ENCODE measurements around the gene S1PR1. TPM values are rescaled to one million over a fixed set of nuclear protein-coding genes. Genes with fewer than 3 reads are reported as not detected.

The S1PR1 gene
- total RNA-seq, 1 experiment from 2014 or later: 0.24 TPM

GRCh38 chr1:101280049-101280592 is 43.3 kb downstream of the S1PR1 start:
- Mint-ChIP-seq H3K27ac (no peak overlapping the region), H3K36me3 (ENCODE audit: insufficient read depth in 1 of 3, low read depth in 3 of 3) (no peaks in the 10 kb centered on the region), H3K27me3 (ENCODE audit: low read depth) (no peaks in the 10 kb centered on the region; the same call in 1 of the 2 replicates), H3K9me3 (no peaks in the 10 kb centered on the region), H3K4me3 (no peak overlapping the region), H3K4me1 (no peaks in the 10 kb centered on the region)
- no peak overlapping the region for H2BK120ac ChIP-seq (ENCODE audit: low read depth, low read length, poor library complexity, severe bottlenecking)
- TF ChIP-seq, protein P1, sequence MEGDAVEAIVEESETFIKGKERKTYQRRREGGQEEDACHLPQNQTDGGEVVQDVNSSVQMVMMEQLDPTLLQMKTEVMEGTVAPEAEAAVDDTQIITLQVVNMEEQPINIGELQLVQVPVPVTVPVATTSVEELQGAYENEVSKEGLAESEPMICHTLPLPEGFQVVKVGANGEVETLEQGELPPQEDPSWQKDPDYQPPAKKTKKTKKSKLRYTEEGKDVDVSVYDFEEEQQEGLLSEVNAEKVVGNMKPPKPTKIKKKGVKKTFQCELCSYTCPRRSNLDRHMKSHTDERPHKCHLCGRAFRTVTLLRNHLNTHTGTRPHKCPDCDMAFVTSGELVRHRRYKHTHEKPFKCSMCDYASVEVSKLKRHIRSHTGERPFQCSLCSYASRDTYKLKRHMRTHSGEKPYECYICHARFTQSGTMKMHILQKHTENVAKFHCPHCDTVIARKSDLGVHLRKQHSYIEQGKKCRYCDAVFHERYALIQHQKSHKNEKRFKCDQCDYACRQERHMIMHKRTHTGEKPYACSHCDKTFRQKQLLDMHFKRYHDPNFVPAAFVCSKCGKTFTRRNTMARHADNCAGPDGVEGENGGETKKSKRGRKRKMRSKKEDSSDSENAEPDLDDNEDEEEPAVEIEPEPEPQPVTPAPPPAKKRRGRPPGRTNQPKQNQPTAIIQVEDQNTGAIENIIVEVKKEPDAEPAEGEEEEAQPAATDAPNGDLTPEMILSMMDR (conservative IDR thresholded peaks at IDR 0.05): no peak
- no peak overlapping the region for H2AK5ac ChIP-seq (ENCODE audit: insufficient read length, low read length)
- no peak overlapping the region for H3K56ac ChIP-seq (ENCODE audit: insufficient read length, low read depth, low read length)
- peaks cover 3% of the 10 kb centered on the region; the same call in 1 of the 2 replicates for H3K4me1 ChIP-seq (ENCODE audit: insufficient read depth, low read length)
- no peak overlapping the region for H2AFZ ChIP-seq (ENCODE audit: low read length)
- no peak overlapping the region for H4K91ac ChIP-seq (ENCODE audit: insufficient read length, low read depth, low read length)
- H2BK12ac ChIP-seq (ENCODE audit: insufficient read length, low read depth, low read length): no peak overlapping the region
- no peak overlapping the region for H3K4me2 ChIP-seq (ENCODE audit: insufficient read depth, insufficient read length, low read length)
- no peaks in the 10 kb centered on the region for H3K27me3 ChIP-seq (ENCODE audit: insufficient read depth, low read length)
- H3K4ac ChIP-seq (ENCODE audit: low read depth, low read length): no peak overlapping the region
- no peak overlapping the region for H4K5ac ChIP-seq (ENCODE audit: insufficient read length, low read depth, low read length)
- H3K9me3 ChIP-seq (ENCODE audit: control insufficient read depth, low read depth, low read length): no peaks in the 10 kb centered on the region
- H3K23me2 ChIP-seq (ENCODE audit: insufficient read length, low read depth, low read length, poor library complexity, severe bottlenecking): no peaks in the 10 kb centered on the region
- H3K23ac ChIP-seq (ENCODE audit: insufficient read length, low read depth, low read length): no peak overlapping the region
- H3T11ph ChIP-seq (ENCODE audit: low read length): no peak overlapping the region
- no peak overlapping the region for H3K14ac ChIP-seq (ENCODE audit: insufficient read depth, low read length)
- H2BK15ac ChIP-seq (ENCODE audit: low read depth, low read length): no peak overlapping the region
- H3K9ac ChIP-seq (ENCODE audit: extremely low read depth, insufficient read length, low read length): no peak overlapping the region
- no CpG with 5 or more reads among the region's 1 CpG for WGBS (ENCODE audit: extremely low coverage, insufficient read length, low lambda C conversion rate)
- no peaks in the 10 kb centered on the region for H3K79me2 ChIP-seq (ENCODE audit: insufficient read depth, low read length)
- H3K79me1 ChIP-seq (ENCODE audit: insufficient read depth, low read depth, low read length, poor library complexity, severe bottlenecking): no peaks in the 10 kb centered on the region
- no peak for DNase-seq
- H3K27ac ChIP-seq (ENCODE audit: insufficient read length, low read depth, low read length): no peak overlapping the region
- H3K18ac ChIP-seq (ENCODE audit: insufficient read length, low read depth, low read length): no peak overlapping the region
- H4K20me1 ChIP-seq (ENCODE audit: control insufficient read depth, insufficient read depth, insufficient read length): no peaks in the 10 kb centered on the region
- no peak overlapping the region for H4K8ac ChIP-seq (replicated peaks; ENCODE audit: insufficient read length, low read depth, low read length)
- no peak overlapping the region for H2BK20ac ChIP-seq (ENCODE audit: low read depth, low read length, poor library complexity, severe bottlenecking)
- H2BK5ac ChIP-seq (ENCODE audit: insufficient read length, low read length): no peak overlapping the region

Data from H9 (cell line).